ENCODE measurements around the gene FRK.
"Not testable (repeated sequence)": the region's sequence is repeated elsewhere in the genome, so short reads cannot be mapped to it uniquely, and the experiment has no call there.

Gene FRK

DNA sequence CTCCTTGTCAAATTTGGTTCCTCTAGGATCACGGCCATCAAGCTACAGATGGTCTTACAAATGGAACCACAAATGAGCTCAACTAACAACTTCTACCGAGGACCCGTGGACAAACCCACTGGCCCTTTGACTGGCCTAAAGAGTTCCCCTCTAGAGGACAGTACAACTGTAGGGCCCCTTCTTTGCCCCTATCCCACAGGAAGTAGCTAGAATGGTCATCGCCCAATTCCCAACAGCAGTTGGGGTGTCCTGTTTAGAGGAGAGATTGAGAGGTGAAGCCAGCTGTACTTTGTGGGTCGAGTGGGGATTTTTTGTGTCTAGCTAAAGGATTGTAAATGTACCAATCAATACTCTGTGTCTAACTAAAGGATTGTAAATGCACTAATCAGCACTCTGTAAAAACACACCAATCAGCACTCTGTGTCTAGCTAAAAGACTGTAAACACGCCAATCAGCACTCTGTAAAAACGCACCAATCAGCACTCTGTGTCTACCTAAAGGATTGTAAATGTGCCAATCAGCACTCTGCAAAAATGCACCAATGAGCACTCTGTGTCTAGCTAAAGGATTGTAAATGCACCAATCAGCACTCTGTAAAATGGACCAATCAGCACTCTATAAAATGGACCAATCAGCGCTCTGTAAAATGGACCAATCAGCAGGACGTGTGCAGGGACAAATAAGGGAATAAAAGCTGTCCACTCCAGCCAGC lies 35.5 kb upstream of the FRK start:
- not testable (repeated sequence) for H3K9me3 ChIP-seq (ENCODE audit: control insufficient read depth, low read length); H3K9ac ChIP-seq (ENCODE audit: low read length); H3K36me3 ChIP-seq (ENCODE audit: control insufficient read depth, insufficient read depth, low read length); H3K27me3 ChIP-seq (ENCODE audit: control insufficient read depth, insufficient read depth, low read length); H3K4me3 ChIP-seq (ENCODE audit: low read length)
- peaks cover 21% of the 10 kb centered on the region for H3K4me1 ChIP-seq (ENCODE audit: control insufficient read depth, insufficient read depth, low read length)

GRCh38 chr6:116094041-116094440 lies 33.4 kb upstream of the FRK start:
- Histone ChIP-seq H3K36me3 (ENCODE audit: control insufficient read depth, insufficient read depth, low read length) (no peaks in the 10 kb centered on the region), H3K27me3 (ENCODE audit: control insufficient read depth, insufficient read depth, low read length) (no peaks in the 10 kb centered on the region), H3K4me3 (ENCODE audit: low read length) (no peak overlapping the region), H3K9ac (ENCODE audit: low read length) (no peak overlapping the region), H3K9me3 (ENCODE audit: control insufficient read depth, low read length) (no peaks in the 10 kb centered on the region), H3K4me1 (ENCODE audit: control insufficient read depth, insufficient read depth, low read length) (peaks cover 18% of the 10 kb centered on the region)

GRCh38 chr6:116090251-116090650 lies 29.6 kb upstream of the FRK start:
- Histone ChIP-seq H3K9ac (ENCODE audit: low read length) (no peak overlapping the region), H3K36me3 (ENCODE audit: control insufficient read depth, insufficient read depth, low read length) (no peaks in the 10 kb centered on the region), H3K27me3 (ENCODE audit: control insufficient read depth, insufficient read depth, low read length) (no peaks in the 10 kb centered on the region), H3K4me1 (ENCODE audit: control insufficient read depth, insufficient read depth, low read length) (peaks cover 4% of the 10 kb centered on the region), H3K4me3 (ENCODE audit: low read length) (no peak overlapping the region), H3K9me3 (ENCODE audit: control insufficient read depth, low read length) (no peaks in the 10 kb centered on the region)

DNA sequence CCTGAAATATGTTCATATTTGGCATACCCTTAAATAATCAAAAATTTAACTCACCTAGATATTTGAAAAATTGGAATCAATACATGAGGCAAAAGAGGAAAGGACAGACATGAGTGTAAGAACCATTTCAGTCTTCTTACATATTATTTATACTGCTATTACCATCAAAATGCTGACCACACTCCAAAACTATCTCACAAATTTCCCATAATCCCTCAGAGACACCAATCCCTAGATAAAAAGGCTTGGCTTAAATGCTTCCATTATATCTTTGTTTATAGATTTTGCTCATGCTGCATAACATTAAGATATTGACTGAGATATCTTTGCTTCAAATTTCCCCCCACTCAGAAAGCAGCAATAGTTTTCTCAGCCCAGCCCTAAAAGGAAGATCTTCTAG lies 28.3 kb upstream of the FRK start:
- Histone ChIP-seq H3K9me3 (ENCODE audit: control insufficient read depth, low read length) (no peaks in the 10 kb centered on the region), H3K36me3 (ENCODE audit: control insufficient read depth, insufficient read depth, low read length) (no peaks in the 10 kb centered on the region), H3K9ac (ENCODE audit: low read length) (no peak overlapping the region), H3K4me1 (ENCODE audit: control insufficient read depth, insufficient read depth, low read length) (no peaks in the 10 kb centered on the region), H3K4me3 (ENCODE audit: low read length) (no peak overlapping the region), H3K27me3 (ENCODE audit: control insufficient read depth, insufficient read depth, low read length) (no peaks in the 10 kb centered on the region)

- H3K9ac ChIP-seq (ENCODE audit: low read length) = no peak overlapping the region
- no peak overlapping the region for H3K4me3 ChIP-seq (ENCODE audit: low read length)
- no peaks in the 10 kb centered on the region for H3K27me3 ChIP-seq (ENCODE audit: control insufficient read depth, insufficient read depth, low read length)
- H3K9me3 ChIP-seq (ENCODE audit: control insufficient read depth, low read length) = no peaks in the 10 kb centered on the region
- no peaks in the 10 kb centered on the region for H3K36me3 ChIP-seq (ENCODE audit: control insufficient read depth, insufficient read depth, low read length)
- no peaks in the 10 kb centered on the region for H3K4me1 ChIP-seq (ENCODE audit: control insufficient read depth, insufficient read depth, low read length)
These were observed 26.8 kb upstream of the FRK start for GRCh38 chr6:116087437-116088027.

GRCh38 chr6:116084284-116084683 lies 23.6 kb upstream of the FRK start:
- H3K9ac ChIP-seq (ENCODE audit: low read length) = no peak overlapping the region
- no peak overlapping the region for H3K4me3 ChIP-seq (ENCODE audit: low read length)
- no peaks in the 10 kb centered on the region for H3K4me1 ChIP-seq (ENCODE audit: control insufficient read depth, insufficient read depth, low read length)
- H3K9me3 ChIP-seq (ENCODE audit: control insufficient read depth, low read length) = no peaks in the 10 kb centered on the region
- H3K36me3 ChIP-seq (ENCODE audit: control insufficient read depth, insufficient read depth, low read length) = no peaks in the 10 kb centered on the region
- no peaks in the 10 kb centered on the region for H3K27me3 ChIP-seq (ENCODE audit: control insufficient read depth, insufficient read depth, low read length)

- no peak overlapping the region for H3K9ac ChIP-seq (ENCODE audit: low read length)
- H3K9me3 ChIP-seq (ENCODE audit: control insufficient read depth, low read length) = no peaks in the 10 kb centered on the region
- no peaks in the 10 kb centered on the region for H3K4me1 ChIP-seq (ENCODE audit: control insufficient read depth, insufficient read depth, low read length)
- no peak overlapping the region for H3K4me3 ChIP-seq (ENCODE audit: low read length)
- H3K36me3 ChIP-seq (ENCODE audit: control insufficient read depth, insufficient read depth, low read length) = no peaks in the 10 kb centered on the region
- no peaks in the 10 kb centered on the region for H3K27me3 ChIP-seq (ENCODE audit: control insufficient read depth, insufficient read depth, low read length)
These were observed 22.4 kb upstream of the FRK start for GRCh38 chr6:116083052-116083451.

- Histone ChIP-seq H3K4me1 (ENCODE audit: control insufficient read depth, insufficient read depth, low read length) (peaks cover 2% of the 10 kb centered on the region), H3K4me3 (ENCODE audit: low read length) (no peak overlapping the region), H3K36me3 (ENCODE audit: control insufficient read depth, insufficient read depth, low read length) (no peaks in the 10 kb centered on the region), H3K9ac (ENCODE audit: low read length) (no peak overlapping the region), H3K27me3 (ENCODE audit: control insufficient read depth, insufficient read depth, low read length) (no peaks in the 10 kb centered on the region), H3K9me3 (ENCODE audit: control insufficient read depth, low read length) (no peaks in the 10 kb centered on the region)
These were observed 18.3 kb upstream of the FRK start for GRCh38 chr6:116078945-116079344.

GRCh38 chr6:116078522-116078921 lies 17.8 kb upstream of the FRK start:
- Histone ChIP-seq H3K4me1 (ENCODE audit: control insufficient read depth, insufficient read depth, low read length) (peaks cover 6% of the 10 kb centered on the region), H3K27me3 (ENCODE audit: control insufficient read depth, insufficient read depth, low read length) (no peaks in the 10 kb centered on the region), H3K9ac (ENCODE audit: low read length) (no peak overlapping the region), H3K36me3 (ENCODE audit: control insufficient read depth, insufficient read depth, low read length) (no peaks in the 10 kb centered on the region), H3K9me3 (ENCODE audit: control insufficient read depth, low read length) (no peaks in the 10 kb centered on the region), H3K4me3 (ENCODE audit: low read length) (no peak overlapping the region)

- Histone ChIP-seq H3K27me3 (ENCODE audit: control insufficient read depth, insufficient read depth, low read length) (no peaks in the 10 kb centered on the region), H3K4me3 (ENCODE audit: low read length) (no peak overlapping the region), H3K36me3 (ENCODE audit: control insufficient read depth, insufficient read depth, low read length) (no peaks in the 10 kb centered on the region), H3K9ac (ENCODE audit: low read length) (no peak overlapping the region), H3K4me1 (ENCODE audit: control insufficient read depth, insufficient read depth, low read length) (peaks cover 6% of the 10 kb centered on the region), H3K9me3 (ENCODE audit: control insufficient read depth, low read length) (no peaks in the 10 kb centered on the region)
These were observed 14.2 kb upstream of the FRK start for GRCh38 chr6:116074732-116075390.

DNA sequence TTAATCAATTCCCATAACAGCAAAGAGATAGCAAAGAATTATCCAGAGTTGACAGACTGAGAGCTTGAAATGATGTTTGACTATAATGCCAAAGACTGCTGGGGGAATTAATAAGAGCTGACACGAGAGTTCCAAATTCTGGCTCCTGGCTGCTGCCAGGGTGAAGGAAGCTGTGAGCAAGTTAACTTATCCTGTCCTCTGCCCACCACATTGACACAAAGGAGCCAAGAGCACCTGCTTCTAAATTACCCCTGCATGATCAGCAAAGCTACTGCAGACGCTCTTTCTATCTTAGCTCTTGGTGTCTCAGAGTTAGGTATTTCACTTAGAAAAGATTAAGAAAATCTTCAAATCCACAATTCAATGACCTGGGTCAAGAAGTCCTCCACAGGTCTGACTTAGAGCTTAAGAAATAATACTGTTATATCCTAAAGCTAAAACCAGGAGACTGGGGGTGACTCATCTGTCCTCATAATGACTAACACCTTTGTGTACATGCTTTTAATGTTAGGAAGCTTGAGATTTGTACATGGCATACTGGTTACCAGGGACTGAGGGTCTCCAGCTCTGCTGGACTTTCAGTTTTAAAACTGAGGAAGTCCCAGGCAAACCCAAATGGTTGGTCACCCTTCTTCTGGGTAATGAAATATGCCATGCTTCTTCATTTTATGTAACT lies 13.2 kb upstream of the FRK start:
- peaks cover 6% of the 10 kb centered on the region for H3K4me1 ChIP-seq (ENCODE audit: control insufficient read depth, insufficient read depth, low read length)
- H3K27me3 ChIP-seq (ENCODE audit: control insufficient read depth, insufficient read depth, low read length) = no peaks in the 10 kb centered on the region
- H3K9ac ChIP-seq (ENCODE audit: low read length) = no peak overlapping the region
- H3K4me3 ChIP-seq (ENCODE audit: low read length) = no peak overlapping the region
- no peaks in the 10 kb centered on the region for H3K9me3 ChIP-seq (ENCODE audit: control insufficient read depth, low read length)
- H3K36me3 ChIP-seq (ENCODE audit: control insufficient read depth, insufficient read depth, low read length) = no peaks in the 10 kb centered on the region

DNA sequence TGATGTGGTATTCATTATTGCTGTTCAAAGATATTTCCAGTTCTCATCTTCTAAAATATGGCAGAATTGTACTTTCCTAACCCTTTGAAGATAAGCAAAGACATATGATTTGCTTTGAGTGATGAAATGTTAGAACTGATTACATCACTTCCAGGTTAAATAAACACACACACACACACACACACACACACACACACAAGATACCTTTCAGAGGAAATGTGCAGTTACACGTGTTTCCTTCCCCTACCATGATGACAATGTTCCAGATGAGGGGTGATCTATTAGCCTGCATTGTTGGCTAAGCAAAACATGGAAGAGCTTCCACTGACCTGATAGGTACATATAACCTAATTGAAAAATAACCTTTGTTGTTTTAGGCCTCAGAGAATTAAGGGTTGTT lies 11.7 kb upstream of the FRK start:
- H3K4me1 ChIP-seq (ENCODE audit: control insufficient read depth, insufficient read depth, low read length) = peaks cover 6% of the 10 kb centered on the region
- H3K4me3 ChIP-seq (ENCODE audit: low read length) = no peak overlapping the region
- no peaks in the 10 kb centered on the region for H3K9me3 ChIP-seq (ENCODE audit: control insufficient read depth, low read length)
- no peak overlapping the region for H3K9ac ChIP-seq (ENCODE audit: low read length)
- H3K27me3 ChIP-seq (ENCODE audit: control insufficient read depth, insufficient read depth, low read length) = no peaks in the 10 kb centered on the region
- no peaks in the 10 kb centered on the region for H3K36me3 ChIP-seq (ENCODE audit: control insufficient read depth, insufficient read depth, low read length)

Measured in mucosa of stomach (tissue), 1 donor.